ENCODE measurements around the gene TMEM170A. TPM values are rescaled to one million over a fixed set of nuclear protein-coding genes. Genes with fewer than 3 reads are reported as not detected.
A peak's percentile ranks its signal among the peaks of the same experiment; 100 is the strongest.

Gene TMEM170A
- total and polyA plus RNA-seq, 2 of the 13 experiments (the other 11 are each of a cell fraction or from before 2014, with no cell fraction given): 35.7 to 39.7 TPM

DNA sequence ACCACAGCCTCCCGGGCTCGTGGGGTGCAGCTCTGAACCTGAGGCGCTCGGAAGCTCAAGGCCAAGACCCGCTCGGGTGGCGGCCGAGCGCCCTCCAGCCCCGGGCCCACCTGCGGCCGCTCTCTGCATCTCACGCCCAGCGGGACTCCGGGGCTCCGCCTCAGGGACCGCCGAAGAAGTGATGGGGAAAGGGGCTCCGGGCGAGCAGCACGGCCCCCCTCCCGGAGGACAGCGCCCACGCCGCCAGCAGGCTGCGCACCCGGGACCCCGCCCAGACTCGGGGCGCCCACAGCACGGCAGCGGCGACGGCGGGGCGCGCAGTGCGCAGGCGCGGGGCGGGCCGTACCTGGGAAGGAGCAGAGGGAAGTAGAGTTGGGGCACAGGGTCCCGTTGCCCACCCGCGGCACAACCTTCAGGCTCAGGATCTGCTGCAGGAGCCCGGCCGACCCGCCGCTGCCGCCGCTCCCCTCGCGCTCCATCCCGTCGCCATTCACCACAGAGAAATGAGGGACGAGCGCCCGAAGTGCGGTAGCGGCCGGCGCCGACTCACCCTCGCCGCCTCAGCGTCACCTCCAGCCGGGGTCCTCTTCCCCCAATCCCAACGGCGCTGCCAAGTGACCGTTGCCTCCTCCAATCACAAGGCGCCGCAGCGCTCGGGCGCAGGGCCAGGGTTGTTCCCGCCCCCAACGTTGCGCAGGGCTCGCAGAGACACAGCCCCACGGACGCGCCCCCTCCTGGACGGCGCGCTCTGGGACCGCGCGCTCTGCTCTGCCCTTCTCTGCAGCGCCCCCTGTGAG is at the start of gene TMEM170A (continued):
- TF ChIP-seq EZH2 (conservative IDR thresholded peaks at IDR 0.05; ENCODE audit: low read depth, low read length) (no peak), ZFP36L1 (CRISPR knock-in tag; IDR thresholded peaks at IDR 0.05) (peak; percentile 83; the same call in 1 of the 2 replicates), NCOA5 (CRISPR knock-in tag; IDR thresholded peaks at IDR 0.05) (no peak), MATR3 (CRISPR knock-in tag; IDR thresholded peaks at IDR 0.05) (no peak), ZBTB7B (CRISPR knock-in tag; IDR thresholded peaks at IDR 0.05) (peak; percentile 78; the same call in 1 of the 2 replicates), SAP130 (CRISPR knock-in tag; IDR thresholded peaks at IDR 0.05; ENCODE audit: low read depth) (peak; percentile 86), HOXA3 (CRISPR knock-in tag; IDR thresholded peaks at IDR 0.05) (peak; percentile 92)
- TF ChIP-seq, protein P1, sequence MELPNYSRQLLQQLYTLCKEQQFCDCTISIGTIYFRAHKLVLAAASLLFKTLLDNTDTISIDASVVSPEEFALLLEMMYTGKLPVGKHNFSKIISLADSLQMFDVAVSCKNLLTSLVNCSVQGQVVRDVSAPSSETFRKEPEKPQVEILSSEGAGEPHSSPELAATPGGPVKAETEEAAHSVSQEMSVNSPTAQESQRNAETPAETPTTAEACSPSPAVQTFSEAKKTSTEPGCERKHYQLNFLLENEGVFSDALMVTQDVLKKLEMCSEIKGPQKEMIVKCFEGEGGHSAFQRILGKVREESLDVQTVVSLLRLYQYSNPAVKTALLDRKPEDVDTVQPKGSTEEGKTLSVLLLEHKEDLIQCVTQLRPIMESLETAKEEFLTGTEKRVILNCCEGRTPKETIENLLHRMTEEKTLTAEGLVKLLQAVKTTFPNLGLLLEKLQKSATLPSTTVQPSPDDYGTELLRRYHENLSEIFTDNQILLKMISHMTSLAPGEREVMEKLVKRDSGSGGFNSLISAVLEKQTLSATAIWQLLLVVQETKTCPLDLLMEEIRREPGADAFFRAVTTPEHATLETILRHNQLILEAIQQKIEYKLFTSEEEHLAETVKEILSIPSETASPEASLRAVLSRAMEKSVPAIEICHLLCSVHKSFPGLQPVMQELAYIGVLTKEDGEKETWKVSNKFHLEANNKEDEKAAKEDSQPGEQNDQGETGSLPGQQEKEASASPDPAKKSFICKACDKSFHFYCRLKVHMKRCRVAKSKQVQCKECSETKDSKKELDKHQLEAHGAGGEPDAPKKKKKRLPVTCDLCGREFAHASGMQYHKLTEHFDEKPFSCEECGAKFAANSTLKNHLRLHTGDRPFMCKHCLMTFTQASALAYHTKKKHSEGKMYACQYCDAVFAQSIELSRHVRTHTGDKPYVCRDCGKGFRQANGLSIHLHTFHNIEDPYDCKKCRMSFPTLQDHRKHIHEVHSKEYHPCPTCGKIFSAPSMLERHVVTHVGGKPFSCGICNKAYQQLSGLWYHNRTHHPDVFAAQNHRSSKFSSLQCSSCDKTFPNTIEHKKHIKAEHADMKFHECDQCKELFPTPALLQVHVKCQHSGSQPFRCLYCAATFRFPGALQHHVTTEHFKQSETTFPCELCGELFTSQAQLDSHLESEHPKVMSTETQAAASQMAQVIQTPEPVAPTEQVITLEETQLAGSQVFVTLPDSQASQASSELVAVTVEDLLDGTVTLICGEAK (IDR thresholded peaks at IDR 0.05): no peak
- TF ChIP-seq, protein P1 (CRISPR knock-in tag; IDR thresholded peaks at IDR 0.05): no peak; the same call in none of the 2 replicates
- TF ChIP-seq, protein P2, sequence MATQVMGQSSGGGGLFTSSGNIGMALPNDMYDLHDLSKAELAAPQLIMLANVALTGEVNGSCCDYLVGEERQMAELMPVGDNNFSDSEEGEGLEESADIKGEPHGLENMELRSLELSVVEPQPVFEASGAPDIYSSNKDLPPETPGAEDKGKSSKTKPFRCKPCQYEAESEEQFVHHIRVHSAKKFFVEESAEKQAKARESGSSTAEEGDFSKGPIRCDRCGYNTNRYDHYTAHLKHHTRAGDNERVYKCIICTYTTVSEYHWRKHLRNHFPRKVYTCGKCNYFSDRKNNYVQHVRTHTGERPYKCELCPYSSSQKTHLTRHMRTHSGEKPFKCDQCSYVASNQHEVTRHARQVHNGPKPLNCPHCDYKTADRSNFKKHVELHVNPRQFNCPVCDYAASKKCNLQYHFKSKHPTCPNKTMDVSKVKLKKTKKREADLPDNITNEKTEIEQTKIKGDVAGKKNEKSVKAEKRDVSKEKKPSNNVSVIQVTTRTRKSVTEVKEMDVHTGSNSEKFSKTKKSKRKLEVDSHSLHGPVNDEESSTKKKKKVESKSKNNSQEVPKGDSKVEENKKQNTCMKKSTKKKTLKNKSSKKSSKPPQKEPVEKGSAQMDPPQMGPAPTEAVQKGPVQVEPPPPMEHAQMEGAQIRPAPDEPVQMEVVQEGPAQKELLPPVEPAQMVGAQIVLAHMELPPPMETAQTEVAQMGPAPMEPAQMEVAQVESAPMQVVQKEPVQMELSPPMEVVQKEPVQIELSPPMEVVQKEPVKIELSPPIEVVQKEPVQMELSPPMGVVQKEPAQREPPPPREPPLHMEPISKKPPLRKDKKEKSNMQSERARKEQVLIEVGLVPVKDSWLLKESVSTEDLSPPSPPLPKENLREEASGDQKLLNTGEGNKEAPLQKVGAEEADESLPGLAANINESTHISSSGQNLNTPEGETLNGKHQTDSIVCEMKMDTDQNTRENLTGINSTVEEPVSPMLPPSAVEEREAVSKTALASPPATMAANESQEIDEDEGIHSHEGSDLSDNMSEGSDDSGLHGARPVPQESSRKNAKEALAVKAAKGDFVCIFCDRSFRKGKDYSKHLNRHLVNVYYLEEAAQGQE (IDR thresholded peaks at IDR 0.05; ENCODE audit: borderline replicate concordance in 1 of 2, low read depth in 1 of 2, low read length in 2 of 2): no peak
- TF ChIP-seq, protein P3, sequence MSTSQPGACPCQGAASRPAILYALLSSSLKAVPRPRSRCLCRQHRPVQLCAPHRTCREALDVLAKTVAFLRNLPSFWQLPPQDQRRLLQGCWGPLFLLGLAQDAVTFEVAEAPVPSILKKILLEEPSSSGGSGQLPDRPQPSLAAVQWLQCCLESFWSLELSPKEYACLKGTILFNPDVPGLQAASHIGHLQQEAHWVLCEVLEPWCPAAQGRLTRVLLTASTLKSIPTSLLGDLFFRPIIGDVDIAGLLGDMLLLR (CRISPR knock-in tag; IDR thresholded peaks at IDR 0.05): peak; percentile 96
- TF ChIP-seq, protein P4, sequence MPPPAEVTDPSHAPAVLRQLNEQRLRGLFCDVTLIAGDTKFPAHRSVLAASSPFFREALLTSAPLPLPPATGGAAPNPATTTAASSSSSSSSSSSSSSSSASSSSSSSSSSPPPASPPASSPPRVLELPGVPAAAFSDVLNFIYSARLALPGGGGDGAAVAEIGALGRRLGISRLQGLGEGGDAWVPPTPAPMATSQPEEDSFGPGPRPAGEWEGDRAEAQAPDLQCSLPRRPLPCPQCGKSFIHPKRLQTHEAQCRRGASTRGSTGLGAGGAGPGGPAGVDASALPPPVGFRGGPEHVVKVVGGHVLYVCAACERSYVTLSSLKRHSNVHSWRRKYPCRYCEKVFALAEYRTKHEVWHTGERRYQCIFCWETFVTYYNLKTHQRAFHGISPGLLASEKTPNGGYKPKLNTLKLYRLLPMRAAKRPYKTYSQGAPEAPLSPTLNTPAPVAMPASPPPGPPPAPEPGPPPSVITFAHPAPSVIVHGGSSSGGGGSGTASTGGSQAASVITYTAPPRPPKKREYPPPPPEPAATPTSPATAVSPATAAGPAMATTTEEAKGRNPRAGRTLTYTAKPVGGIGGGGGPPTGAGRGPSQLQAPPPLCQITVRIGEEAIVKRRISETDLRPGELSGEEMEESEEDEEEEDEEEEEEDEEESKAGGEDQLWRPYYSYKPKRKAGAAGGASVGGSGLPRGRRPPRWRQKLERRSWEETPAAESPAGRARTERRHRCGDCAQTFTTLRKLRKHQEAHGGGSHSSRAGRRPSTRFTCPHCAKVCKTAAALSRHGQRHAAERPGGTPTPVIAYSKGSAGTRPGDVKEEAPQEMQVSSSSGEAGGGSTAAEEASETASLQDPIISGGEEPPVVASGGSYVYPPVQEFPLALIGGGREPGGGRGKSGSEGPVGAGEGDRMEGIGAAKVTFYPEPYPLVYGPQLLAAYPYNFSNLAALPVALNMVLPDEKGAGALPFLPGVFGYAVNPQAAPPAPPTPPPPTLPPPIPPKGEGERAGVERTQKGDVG (CRISPR knock-in tag; IDR thresholded peaks at IDR 0.05; ENCODE audit: borderline replicate concordance): peak; percentile 86
